Measurements from ENCODE around the gene ILF2. TPM values are rescaled to one million over a fixed set of nuclear protein-coding genes. Genes with fewer than 3 reads are reported as not detected.
"Not testable (repeated sequence)": the region's sequence is repeated elsewhere in the genome, so short reads cannot be mapped to it uniquely, and the experiment has no call there.

Gene ILF2
- total and polyA plus RNA-seq, 9 donors = 158 to 217 (median 179) TPM

DNA sequence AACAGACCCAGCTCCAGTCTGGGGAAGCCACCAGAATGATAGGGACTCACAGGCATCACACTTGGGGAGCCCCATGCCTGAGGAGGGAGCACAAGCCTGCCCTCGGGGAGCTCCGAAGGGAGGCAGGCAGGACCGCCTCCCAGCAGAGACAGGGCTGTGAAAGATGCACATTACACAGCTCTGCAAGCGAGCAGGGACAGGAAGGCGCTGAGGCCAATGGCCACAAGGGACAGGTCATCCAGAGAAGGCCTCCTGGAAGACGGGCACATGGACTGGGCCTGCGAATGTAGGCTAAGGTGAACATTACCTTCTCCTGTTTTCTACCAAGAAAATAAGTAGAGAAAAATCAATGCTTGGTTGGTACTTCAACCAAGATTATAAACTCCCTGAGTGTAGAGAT is 11.9 kb upstream of the ILF2 start:
- 61% methylated on average over 5 of the region's 7 CpGs for WGBS (ENCODE audit: insufficient coverage)
- H3K4me3 ChIP-seq (ENCODE audit: low read length) = no peak overlapping the region
- peaks cover 14% of the 10 kb centered on the region for H3K4me1 ChIP-seq (ENCODE audit: control insufficient read depth, insufficient read depth, low read length)
- peaks cover 61% of the 10 kb centered on the region for H3K27me3 ChIP-seq (ENCODE audit: control insufficient read depth, insufficient read depth, low read length)
- H3K9me3 ChIP-seq (replicated peaks; ENCODE audit: control insufficient read depth, low read depth, low read length) = no peaks in the 10 kb centered on the region
- no peak for DNase-seq
- no peak overlapping the region for H3K27ac ChIP-seq (ENCODE audit: low read length)
- peaks cover 4% of the 10 kb centered on the region for H3K36me3 ChIP-seq (ENCODE audit: control insufficient read depth, insufficient read depth, low read length)

DNA sequence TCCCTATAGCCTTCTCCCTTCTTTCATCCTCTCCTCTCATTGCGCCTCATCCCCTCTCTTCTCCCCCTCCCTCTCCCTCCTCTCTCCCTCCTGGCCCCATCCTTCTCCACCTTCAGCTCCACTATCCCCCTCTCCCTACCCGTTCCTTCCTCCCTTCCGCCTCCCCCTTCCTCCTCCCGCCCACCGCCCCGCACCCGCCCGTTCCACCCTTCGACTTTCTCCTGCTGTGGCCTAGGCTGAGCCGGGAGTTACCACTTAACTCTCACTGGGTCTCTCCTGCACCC is 9.3 kb upstream of the ILF2 start:
- H3K27ac ChIP-seq (ENCODE audit: low read length) = no peak overlapping the region
- H3K4me3 ChIP-seq (ENCODE audit: low read length) = peak overlapping the region; percentile 47
- no peak for DNase-seq
- no peaks in the 10 kb centered on the region for H3K9me3 ChIP-seq (replicated peaks; ENCODE audit: control insufficient read depth, low read depth, low read length)
- WGBS (ENCODE audit: insufficient coverage) = 2% methylated on average over 10 of the region's 10 CpGs
- peaks cover 4% of the 10 kb centered on the region for H3K36me3 ChIP-seq (ENCODE audit: control insufficient read depth, insufficient read depth, low read length)
- H3K4me1 ChIP-seq (ENCODE audit: control insufficient read depth, insufficient read depth, low read length) = peaks cover 15% of the 10 kb centered on the region
- H3K27me3 ChIP-seq (ENCODE audit: control insufficient read depth, insufficient read depth, low read length) = peaks cover 62% of the 10 kb centered on the region

DNA sequence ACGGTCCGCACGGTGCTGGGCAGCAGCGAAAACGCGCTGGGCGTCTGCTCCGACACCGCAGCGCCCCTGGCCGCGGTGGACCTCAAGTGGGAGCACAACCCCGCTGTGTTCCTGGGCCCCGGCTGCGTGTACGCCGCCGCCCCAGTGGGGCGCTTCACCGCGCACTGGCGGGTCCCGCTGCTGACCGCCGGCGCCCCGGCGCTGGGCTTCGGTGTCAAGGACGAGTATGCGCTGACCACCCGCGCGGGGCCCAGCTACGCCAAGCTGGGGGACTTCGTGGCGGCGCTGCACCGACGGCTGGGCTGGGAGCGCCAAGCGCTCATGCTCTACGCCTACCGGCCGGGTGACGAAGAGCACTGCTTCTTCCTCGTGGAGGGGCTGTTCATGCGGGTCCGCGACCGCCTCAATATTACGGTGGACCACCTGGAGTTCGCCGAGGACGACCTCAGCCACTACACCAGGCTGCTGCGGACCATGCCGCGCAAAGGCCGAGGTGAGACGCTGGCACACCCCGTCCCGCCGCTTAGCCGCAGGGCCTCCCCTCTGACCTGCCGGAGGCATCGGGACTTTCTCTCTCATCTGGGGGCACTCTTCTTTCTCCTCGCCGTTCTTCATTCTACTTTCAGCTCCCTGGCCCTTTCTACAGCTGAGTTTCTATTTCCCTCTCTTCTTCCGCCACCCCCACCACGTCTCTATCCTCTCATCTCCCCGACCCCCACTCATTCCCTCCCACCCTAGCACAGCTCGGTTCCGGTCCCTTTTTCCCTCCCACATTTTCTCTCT is 8.7 kb upstream of the ILF2 start:
- under 1% methylated on average over 73 of the region's 73 CpGs for WGBS (ENCODE audit: insufficient coverage)
- H3K4me1 ChIP-seq (ENCODE audit: control insufficient read depth, insufficient read depth, low read length) = peaks cover 15% of the 10 kb centered on the region
- H3K27ac ChIP-seq (ENCODE audit: low read length) = no peak overlapping the region
- H3K36me3 ChIP-seq (ENCODE audit: control insufficient read depth, insufficient read depth, low read length) = peaks cover 4% of the 10 kb centered on the region
- DNase-seq = peak; percentile 44
- peaks cover 58% of the 10 kb centered on the region for H3K27me3 ChIP-seq (ENCODE audit: control insufficient read depth, insufficient read depth, low read length)
- no peaks in the 10 kb centered on the region for H3K9me3 ChIP-seq (replicated peaks; ENCODE audit: control insufficient read depth, low read depth, low read length)
- H3K4me3 ChIP-seq (ENCODE audit: low read length) = peak overlapping the region; percentile 47

DNA sequence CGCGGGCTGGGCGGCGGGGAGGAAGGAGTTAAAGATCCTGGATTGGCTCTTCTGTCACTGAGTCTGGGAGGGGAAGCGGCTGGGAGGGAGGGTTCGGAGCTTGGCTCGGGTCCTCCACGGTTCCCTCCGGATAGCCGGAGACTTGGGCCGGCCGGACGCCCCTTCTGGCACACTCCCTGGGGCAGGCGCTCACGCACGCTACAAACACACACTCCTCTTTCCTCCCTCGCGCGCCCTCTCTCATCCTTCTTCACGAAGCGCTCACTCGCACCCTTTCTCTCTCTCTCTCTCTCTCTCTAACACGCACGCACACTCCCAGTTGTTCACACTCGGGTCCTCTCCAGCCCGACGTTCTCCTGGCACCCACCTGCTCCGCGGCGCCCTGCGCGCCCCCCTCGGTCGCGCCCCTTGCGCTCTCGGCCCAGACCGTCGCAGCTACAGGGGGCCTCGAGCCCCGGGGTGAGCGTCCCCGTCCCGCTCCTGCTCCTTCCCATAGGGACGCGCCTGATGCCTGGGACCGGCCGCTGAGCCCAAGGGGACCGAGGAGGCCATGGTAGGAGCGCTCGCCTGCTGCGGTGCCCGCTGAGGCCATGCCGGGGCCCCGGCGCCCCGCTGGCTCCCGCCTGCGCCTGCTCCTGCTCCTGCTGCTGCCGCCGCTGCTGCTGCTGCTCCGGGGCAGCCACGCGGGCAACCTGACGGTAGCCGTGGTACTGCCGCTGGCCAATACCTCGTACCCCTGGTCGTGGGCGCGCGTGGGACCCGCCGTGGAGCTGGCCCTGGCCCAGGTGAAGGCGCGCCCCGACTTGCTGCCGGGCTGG is 7.9 kb upstream of the ILF2 start, which contains the start of gene NPR1:
NPR1 (plus strand) TSS at position 170 of the 818 bp plus-strand sequence; CDS start at position 591, 421 bp downstream.
- H3K4me1 ChIP-seq (ENCODE audit: control insufficient read depth, insufficient read depth, low read length) = peaks cover 15% of the 10 kb centered on the region
- H3K9me3 ChIP-seq (replicated peaks; ENCODE audit: control insufficient read depth, low read depth, low read length) = no peaks in the 10 kb centered on the region
- peaks cover 4% of the 10 kb centered on the region for H3K36me3 ChIP-seq (ENCODE audit: control insufficient read depth, insufficient read depth, low read length)
- H3K4me3 ChIP-seq (ENCODE audit: low read length) = peak within 1 kb of the TSS; percentile 47
- H3K27ac ChIP-seq (ENCODE audit: low read length) = no peak within 1 kb of the TSS
- WGBS (ENCODE audit: insufficient coverage) = under 1% methylated on average over 70 of the region's 78 CpGs
- H3K27me3 ChIP-seq (ENCODE audit: control insufficient read depth, insufficient read depth, low read length) = peaks cover 55% of the 10 kb centered on the region
- peak; percentile 76 for DNase-seq

DNA sequence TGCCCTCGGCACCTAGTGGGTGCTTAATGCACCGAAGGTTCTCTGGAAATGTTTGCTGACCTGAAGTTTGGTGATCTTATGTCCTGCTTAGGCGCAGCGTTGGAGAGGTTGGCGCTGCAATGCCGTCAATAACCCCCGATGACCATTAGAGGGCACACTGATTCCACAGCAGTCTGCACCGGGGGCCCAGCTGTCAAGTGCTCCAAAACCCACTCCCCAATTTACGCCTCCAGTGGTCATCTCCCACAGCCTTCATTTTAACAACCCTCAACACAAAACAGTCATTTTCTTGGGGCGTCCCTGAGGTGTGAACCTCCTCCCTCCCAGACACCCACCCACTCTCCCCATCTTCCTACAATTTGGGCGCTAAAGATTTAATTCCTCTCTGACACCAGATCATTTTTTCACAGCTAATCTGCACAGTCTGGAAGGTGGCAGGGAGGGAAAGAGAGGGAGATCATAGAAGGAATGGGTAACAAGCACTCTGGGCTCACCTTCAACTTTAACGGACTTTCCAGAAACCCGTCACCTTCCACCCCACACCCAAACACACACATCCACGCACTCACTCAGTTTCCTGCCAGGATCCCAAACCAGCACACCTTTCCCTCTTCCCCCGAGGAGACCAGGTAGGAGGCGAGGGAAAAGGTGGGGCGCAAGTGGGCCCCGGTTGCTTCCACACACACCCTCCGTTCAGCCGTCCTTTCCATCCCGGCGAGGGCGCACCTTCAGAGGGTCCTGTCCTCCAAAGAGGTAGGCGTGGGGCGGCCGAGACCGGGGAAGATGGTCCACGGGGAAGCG is 7.1 kb upstream of the ILF2 start:
- Histone ChIP-seq H3K27ac (ENCODE audit: low read length) (no peak overlapping the region), H3K4me3 (ENCODE audit: low read length) (peak overlapping the region; percentile 47), H3K4me1 (ENCODE audit: control insufficient read depth, insufficient read depth, low read length) (peaks cover 15% of the 10 kb centered on the region), H3K27me3 (ENCODE audit: control insufficient read depth, insufficient read depth, low read length) (peaks cover 50% of the 10 kb centered on the region), H3K9me3 (replicated peaks; ENCODE audit: control insufficient read depth, low read depth, low read length) (no peaks in the 10 kb centered on the region), H3K36me3 (ENCODE audit: control insufficient read depth, insufficient read depth, low read length) (peaks cover 4% of the 10 kb centered on the region)
- peak; percentile 65 for DNase-seq
- WGBS (ENCODE audit: insufficient coverage) = 3% methylated on average over 19 of the region's 29 CpGs

DNA sequence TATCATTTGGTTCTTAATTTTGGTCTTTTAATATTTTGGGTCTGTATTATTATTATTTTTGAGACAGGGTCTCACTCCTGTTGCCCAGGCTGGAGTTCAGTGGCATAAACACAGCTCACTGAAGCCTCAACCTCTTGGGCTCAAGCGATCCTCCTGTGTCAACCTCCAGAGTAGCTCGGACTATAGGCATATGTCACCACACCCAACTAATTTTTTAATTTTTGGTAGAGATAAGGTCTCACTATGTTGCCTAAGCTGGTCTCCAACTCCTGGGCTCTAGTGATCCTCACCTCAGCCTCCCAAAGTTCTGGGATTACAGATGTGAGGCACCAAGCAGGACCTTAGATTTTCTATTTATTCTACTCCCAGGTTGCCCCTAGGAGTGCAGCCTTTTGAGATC is 2.7 kb upstream of the ILF2 start:
- Histone ChIP-seq H3K4me1 (ENCODE audit: control insufficient read depth, insufficient read depth, low read length) (peaks cover 19% of the 10 kb centered on the region), H3K9me3 (replicated peaks; ENCODE audit: control insufficient read depth, low read depth, low read length) (no peaks in the 10 kb centered on the region), H3K27me3 (ENCODE audit: control insufficient read depth, insufficient read depth, low read length) (peaks cover 8% of the 10 kb centered on the region), H3K27ac (ENCODE audit: low read length) (no peak overlapping the region), H3K4me3 (ENCODE audit: low read length) (no peak overlapping the region), H3K36me3 (ENCODE audit: control insufficient read depth, insufficient read depth, low read length) (peaks cover 12% of the 10 kb centered on the region)
- no CpG with 5 or more reads among the region's 2 CpGs for WGBS (ENCODE audit: insufficient coverage)
- DNase-seq = no peak

DNA sequence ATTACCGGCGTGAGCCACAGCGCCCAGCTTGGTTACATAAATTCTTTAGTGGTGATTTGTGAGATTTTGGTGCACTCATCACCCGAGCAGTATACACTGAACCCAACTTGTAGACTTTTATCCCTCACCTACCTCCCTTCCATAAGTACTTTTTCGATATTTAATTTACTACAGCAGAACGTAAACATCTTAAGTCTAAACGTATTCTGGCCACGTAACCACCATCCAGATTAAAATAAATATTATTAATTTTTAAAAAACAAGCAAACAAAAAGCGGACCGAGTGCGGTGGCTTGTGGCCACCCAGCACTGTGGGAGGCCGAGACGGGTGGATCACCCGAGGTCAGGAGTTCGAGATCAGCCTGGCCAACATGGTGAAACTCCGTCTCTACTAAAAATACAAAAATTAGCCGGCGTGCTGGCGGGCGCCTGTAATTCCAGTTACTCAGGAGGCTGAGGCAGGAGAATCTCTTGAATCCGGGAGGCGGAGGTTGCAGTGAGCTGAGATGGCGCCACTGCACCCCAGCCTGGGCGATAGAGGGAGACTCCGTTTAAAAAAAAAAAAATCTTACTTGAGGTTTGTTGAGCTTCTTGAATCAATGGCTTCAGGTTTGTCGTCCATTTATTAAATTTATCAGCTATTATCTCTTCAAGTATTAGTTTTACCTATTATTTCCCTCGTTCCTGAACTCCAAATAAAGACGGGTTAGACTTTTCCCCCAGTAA is 998 bp upstream of the ILF2 start:
- 22% methylated on average over 9 of the region's 28 CpGs for WGBS (ENCODE audit: insufficient coverage)
- H3K4me1 ChIP-seq (ENCODE audit: control insufficient read depth, insufficient read depth, low read length) = peaks cover 11% of the 10 kb centered on the region

DNA sequence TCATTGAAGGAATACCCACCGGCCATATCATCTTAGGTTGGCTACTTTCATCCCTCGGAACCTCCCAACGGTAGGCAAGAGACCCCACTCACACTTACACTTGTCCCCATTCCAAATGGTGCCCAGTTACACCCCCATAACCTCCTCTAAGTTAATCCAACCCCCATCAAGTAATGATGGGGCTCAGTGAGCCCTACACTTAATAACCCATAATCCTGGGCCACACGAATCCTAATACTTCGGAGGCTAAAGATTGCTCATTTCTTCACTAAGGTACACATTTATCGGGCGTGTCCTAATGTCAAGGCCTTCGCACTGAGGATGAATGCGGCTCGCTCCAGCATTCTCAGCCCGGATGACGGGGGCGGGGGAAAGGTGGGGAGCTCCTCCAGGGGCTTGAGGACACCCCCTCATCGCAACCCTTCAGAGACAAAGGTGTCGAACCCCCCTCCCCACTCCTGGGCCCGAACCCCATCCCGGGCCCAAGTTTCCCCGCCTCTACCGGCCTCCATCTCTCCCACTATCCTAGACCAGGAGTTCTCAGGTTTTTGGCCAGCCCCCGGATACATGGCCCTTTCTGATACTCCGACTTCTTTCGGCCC is 435 bp downstream of the ILF2 start:
- H3K4me1 ChIP-seq (ENCODE audit: control insufficient read depth, insufficient read depth, low read length) = peaks cover 11% of the 10 kb centered on the region
- peaks cover 41% of the 10 kb centered on the region for H3K36me3 ChIP-seq (ENCODE audit: control insufficient read depth, insufficient read depth, low read length)
- DNase-seq = no peak
- peak overlapping the region; percentile 91 for H3K27ac ChIP-seq (ENCODE audit: low read length)
- 1% methylated on average over 17 of the region's 22 CpGs for whole genome bisulfite sequencing (ENCODE audit: insufficient coverage)
- H3K4me3 ChIP-seq (ENCODE audit: low read length) = peak overlapping the region; percentile 93
- no peaks in the 10 kb centered on the region for H3K9me3 ChIP-seq (replicated peaks; ENCODE audit: control insufficient read depth, low read depth, low read length)
- H3K27me3 ChIP-seq (ENCODE audit: control insufficient read depth, insufficient read depth, low read length) = no peaks in the 10 kb centered on the region

More for the DNA sequence above, 998 bp upstream of the ILF2 start:
- H3K36me3 ChIP-seq (ENCODE audit: control insufficient read depth, insufficient read depth, low read length) = peaks cover 27% of the 10 kb centered on the region
- peak overlapping the region; percentile 58 for H3K4me3 ChIP-seq (ENCODE audit: low read length)
- not testable (repeated sequence) for DNase-seq; H3K9me3 ChIP-seq (replicated peaks; ENCODE audit: control insufficient read depth, low read depth, low read length); H3K27me3 ChIP-seq (ENCODE audit: control insufficient read depth, insufficient read depth, low read length)
- peak overlapping the region; percentile 96 for H3K27ac ChIP-seq (ENCODE audit: low read length)

DNA sequence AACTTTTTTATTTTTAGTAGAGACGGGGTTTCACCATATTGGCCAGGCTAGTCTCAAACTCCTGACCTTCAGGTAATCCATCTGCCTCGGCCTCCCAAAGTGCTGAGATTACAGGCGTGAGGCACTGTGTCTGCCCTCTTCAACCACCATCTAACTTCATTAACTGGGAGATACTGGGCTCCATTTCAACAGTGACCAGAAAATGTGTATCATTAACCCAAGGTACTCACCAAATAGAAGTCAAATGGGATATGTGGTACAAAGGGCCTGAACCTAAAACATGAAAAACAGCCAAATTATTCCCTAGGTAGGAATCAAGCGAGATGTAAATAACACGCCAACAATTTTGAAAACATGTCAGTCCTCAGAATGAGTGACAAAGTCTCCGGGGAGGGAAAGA is 1.2 kb downstream of the ILF2 start:
- Histone ChIP-seq H3K27ac (ENCODE audit: low read length) (no peak overlapping the region), H3K27me3 (ENCODE audit: control insufficient read depth, insufficient read depth, low read length) (no peaks in the 10 kb centered on the region), H3K4me1 (ENCODE audit: control insufficient read depth, insufficient read depth, low read length) (peaks cover 11% of the 10 kb centered on the region), H3K36me3 (ENCODE audit: control insufficient read depth, insufficient read depth, low read length) (peaks cover 48% of the 10 kb centered on the region), H3K4me3 (ENCODE audit: low read length) (peak overlapping the region; percentile 93), H3K9me3 (replicated peaks; ENCODE audit: control insufficient read depth, low read depth, low read length) (no peaks in the 10 kb centered on the region)
- WGBS (ENCODE audit: insufficient coverage) = 90% methylated on average over 4 of the region's 6 CpGs
- no peak for DNase-seq

Measured in muscle of leg (tissue), 11 donors.